ENCODE results near the gene AFF4.

- TF ChIP-seq CTCF (IDR thresholded peaks at IDR 0.05; ENCODE audit: poor library complexity, severe bottlenecking) = no peak
- TF ChIP-seq TAF1 (IDR thresholded peaks at IDR 0.05; ENCODE audit: low read depth) = no peak
- no peak for TF ChIP-seq POLR2AphosphoS5 (IDR thresholded peaks at IDR 0.05)
- TF ChIP-seq RAD21 (conservative IDR thresholded peaks at IDR 0.05) = no peak
- TF ChIP-seq EP300 (conservative IDR thresholded peaks at IDR 0.05; ENCODE audit: poor library complexity, severe bottlenecking) = no peak
- no peak for TF ChIP-seq SMC3 (conservative IDR thresholded peaks at IDR 0.05; ENCODE audit: poor library complexity)
- TF ChIP-seq REST (IDR thresholded peaks at IDR 0.05; ENCODE audit: borderline replicate concordance) = no peak
- TF ChIP-seq EZH2 (IDR thresholded peaks at IDR 0.05; ENCODE audit: borderline replicate concordance, insufficient read depth, low read length, poor library complexity, severe bottlenecking) = no peak
- TF ChIP-seq MXI1 (conservative IDR thresholded peaks at IDR 0.05; ENCODE audit: poor library complexity, severe bottlenecking) = no peak
Measured at GRCh38 chr5:132877466-132877865, 86.0 kb downstream of the AFF4 start.

All from neural cell (in vitro differentiated cells).